HG03039 (cell line): ENCODE results near the gene PTPRM.
"Not testable (repeated sequence)": the region's sequence is repeated elsewhere in the genome, so short reads cannot be mapped to it uniquely, and the experiment has no call there.

Experiments used
- ATAC-seq: cut with Tn5 transposase; IDR thresholded peaks from one replicate; pipeline ENCODE4 v1.9.1; 2021; ENCODE audit warnings: mild to moderate bottlenecking, moderate library complexity; ENCODE audit not compliant: unreplicated experiment

Gene PTPRM

DNA sequence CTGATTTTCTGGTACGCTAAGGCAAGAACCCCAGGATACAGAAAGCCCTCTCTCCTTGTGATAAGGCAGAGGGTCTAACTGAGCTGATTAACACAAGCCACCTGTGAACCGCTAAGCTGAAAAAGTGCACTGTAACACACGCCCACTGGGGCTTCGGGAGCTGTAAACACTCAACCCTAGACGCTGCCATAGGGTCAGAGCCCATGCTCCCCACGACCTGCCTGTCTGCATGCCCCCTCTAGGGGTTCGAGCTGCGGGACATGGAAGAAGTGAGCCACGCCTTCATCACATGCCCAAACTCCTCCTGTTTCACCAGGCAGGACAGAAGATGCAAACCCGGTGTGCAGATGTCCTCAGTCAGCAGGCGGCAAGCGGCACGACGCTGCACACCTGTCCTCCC, 868.3 kb downstream of the PTPRM start:
- no peak for ATAC-seq

- no peak for ATAC-seq
Observed at GRCh38 chr18:8439055-8439454, 871.9 kb downstream of the PTPRM start.

- no peak for ATAC-seq
Observed at GRCh38 chr18:8443505-8443904, 876.4 kb downstream of the PTPRM start.

GRCh38 chr18:8446936-8447335, 879.8 kb downstream of the PTPRM start:
- ATAC-seq, result not testable (repeated sequence)

DNA sequence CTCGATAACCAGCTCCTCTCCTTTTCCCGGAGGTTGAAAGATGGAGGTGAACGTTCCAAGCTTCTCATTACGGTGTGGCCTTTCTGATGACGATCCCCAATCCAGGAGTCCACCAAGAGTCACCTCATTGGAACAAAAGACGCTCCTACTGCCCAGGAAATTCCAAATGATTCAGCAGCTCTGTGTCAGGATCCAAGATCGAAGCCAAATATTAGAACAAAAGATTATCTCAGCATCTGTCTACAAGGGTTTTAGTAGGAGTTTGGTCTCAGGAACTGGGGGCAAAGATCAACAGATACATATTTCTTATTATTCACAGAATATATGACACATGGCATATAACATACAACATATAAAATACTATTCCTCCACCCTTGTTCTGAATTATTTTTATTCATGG, 881.0 kb downstream of the PTPRM start:
- no peak for ATAC-seq

GRCh38 chr18:8450013-8450412, 882.9 kb downstream of the PTPRM start:
- ATAC-seq, result no peak

DNA sequence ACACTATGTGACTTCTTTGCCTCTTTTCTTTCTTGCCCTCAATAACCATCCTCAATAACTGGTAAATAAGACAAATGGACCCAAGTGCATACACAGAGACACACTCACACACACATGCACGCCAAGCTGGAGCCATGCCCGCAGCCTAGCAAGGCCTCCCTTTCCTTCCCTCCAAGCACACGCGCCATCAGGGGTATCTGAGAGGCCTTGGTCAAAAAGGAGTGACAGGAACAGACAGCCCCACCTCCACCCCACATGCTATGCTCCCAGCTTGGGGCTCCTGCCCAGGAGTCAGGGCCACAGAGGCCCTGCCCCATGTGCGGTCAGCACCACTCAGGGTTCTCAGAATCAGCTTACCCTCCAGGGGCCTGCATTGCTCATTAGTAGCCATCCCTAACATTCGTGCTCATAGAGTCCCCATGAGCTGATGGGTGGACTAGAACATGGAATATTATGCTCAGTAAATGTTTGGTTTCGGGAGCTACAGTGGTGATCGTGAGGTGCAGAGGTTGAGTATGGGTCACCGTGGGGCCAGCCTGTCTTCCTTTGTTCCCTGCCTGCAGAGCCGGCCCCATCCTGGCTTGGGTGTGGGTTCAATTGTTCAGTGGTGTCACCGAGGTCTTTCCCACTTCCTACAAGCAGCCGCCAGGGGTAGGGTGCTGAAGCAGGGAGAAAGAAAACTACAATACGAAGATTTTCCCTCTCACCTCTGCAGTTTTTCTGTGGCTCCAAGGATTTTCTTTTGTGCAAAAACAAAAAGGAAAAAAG, 884.0 kb downstream of the PTPRM start:
- no peak for ATAC-seq

- ATAC-seq, result no peak
Observed at GRCh38 chr18:8453528-8453927, 886.4 kb downstream of the PTPRM start.

DNA sequence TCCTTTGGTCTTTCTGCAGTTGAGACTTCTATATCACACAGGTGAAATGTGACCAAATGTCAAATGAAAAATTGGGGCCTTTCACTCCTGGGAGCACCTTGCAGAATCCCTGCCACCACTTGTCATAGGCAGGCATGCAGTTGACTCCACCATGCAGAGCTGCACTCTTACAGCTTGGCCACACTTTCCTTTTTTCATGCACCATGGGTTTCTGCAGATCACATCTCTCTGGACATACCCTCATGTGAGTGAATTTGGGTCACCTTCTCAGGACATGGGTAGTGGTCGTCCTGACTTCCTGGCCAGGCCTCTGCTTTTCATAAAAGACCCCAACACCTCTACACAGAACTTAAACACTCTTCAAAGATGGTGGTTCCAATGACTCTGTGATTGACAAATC, 887.0 kb downstream of the PTPRM start:
- ATAC-seq, result no peak

GRCh38 chr18:8455661-8456614, 888.8 kb downstream of the PTPRM start:
- no peak for ATAC-seq
